Stimulated activated CD4-positive, alpha-beta T cell treated with anti-CD3 and anti-CD28 coated beads, Interleukin-15, amount 100 ng/mL, for 48 hours (primary cell): Measurements from ENCODE around the gene CCR2.
"Not testable (repeated sequence)": the region's sequence is repeated elsewhere in the genome, so short reads cannot be mapped to it uniquely, and the experiment has no call there.

Source experiments
- DNase-seq, 2 donors: peaks; one replicate each; pipeline ENCODE4 v3.0.0-alpha.2; 2020; ENCODE audit warnings: low read depth in 2 of 2

CCR2 gene

GRCh38 chr3:46353647-46354410 lies at the start of gene CCR2:
TSS of gene CCR2 (plus strand) at chr3:46354111. CDS start at chr3:46357528, 3,417 bp downstream.
- peak in 1 of 2 donors; percentile 19 for DNase-seq

- no peak for DNase-seq
Measured at GRCh38 chr3:46304739-46305138, 49.2 kb upstream of the CCR2 start.

- no peak for DNase-seq
Measured at GRCh38 chr3:46312991-46313390, 40.9 kb upstream of the CCR2 start.

- no peak for DNase-seq
Measured at GRCh38 chr3:46314517-46314916, 39.4 kb upstream of the CCR2 start.

DNA sequence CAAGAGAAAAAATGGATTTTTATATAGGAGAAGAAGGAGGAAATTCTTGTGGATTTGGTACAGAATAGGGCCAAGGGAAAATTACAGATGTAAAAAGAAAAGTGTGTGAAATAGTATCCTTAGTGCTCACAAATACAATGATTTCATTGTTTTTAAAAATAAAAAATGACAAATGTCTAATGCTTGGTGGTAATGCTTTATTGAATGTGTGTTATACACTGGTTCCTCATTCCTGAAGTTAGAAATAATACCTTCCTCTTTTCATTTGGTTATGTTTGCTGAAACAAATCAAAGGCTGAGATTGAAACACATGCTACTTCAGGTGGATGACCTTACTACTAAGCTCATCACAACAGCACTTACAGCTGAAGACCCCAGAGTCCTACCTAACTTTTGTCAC lies 37.7 kb upstream of the CCR2 start:
- DNase-seq, result no peak

GRCh38 chr3:46318207-46318927 lies 35.5 kb upstream of the CCR2 start:
- DNase-seq, result no peak

DNA sequence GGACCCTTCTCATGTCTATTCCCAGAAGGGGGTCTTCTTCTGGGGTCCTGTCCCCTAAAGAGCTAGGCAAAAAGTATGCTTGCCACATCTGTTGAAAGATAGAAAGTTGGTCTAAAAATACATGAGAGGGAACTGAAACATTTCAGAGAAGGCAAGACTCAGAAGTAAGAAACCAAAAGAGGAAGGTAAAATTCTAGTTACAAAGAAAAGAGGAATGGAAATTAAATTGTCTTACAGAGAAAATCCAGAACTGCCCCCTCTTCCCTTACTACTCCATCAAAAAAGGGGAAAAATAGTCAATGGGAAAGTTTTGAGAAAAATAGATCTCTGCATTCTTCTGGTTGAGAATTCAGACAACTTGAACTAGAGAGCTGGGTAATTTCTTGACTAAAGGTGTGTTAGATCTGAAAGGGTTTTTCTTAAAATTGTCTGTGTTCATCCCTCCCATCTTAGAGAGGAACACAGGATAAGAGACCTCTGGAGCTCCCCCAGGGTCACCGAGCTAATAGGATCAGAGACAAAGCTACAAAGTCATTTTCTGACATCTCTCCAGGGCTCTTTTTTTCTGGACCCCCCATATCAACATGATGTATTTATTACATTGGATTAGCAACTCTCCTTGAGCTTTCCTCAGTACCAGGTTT lies 32.3 kb upstream of the CCR2 start:
- DNase-seq, result no peak

GRCh38 chr3:46324036-46324435 lies 29.9 kb upstream of the CCR2 start:
- DNase-seq, result no peak

GRCh38 chr3:46325645-46326300 lies 28.1 kb upstream of the CCR2 start:
- DNase-seq, result no peak

DNA sequence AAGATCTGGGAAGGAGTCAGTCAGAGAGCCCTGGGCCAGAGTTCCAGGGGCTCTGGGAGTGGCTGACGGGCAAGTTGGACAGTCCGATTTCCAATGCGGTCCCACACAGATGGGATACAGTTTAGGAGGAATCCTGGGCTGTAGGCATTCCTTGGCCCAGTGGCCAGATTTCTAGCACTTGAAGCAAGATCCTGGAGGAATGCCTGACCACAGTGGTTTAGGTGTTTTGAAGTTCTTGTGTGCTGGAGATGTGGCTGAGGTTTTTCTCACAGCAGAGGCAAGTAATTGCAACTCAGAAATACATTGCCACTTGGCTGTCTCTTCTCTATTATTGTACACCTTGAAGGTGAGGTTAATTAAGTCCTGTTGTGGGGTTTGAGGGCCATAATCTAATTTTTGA lies 23.2 kb upstream of the CCR2 start:
- not testable (repeated sequence) for DNase-seq

DNA sequence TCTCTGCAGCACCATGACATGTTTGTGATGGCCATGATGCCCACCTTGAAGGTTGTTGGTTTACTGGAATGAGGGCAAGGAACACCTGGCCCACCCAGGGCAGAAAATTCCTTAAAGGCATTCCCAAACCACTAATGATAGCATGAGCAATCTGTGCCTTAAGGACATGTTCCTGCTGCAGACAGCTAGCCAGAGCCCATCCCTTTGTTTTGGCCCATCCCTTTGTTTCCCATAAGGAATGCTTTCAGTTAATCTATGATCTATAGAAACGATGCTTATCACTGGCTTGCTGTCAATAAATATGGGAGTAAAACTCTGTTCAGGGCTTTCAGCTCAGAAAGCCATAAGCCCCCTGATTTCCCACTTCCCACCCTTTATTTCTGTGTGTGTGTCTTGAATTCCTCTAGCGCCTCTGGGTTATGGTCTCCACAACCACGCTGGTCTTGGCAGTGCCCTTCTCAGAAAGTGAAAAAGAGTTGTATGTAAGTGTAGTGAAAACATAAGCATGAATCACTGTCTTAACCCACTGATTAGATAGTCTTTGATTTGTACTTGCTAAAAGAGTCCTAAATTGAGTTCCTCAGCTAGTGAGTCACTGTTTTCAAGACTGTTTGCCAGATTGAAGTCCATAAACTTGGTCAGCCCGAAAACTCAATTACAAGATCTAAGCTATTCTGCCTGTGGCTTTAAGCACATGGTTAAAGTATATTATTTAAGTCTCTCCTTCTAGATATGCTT lies 19.0 kb upstream of the CCR2 start:
- no peak for DNase-seq

DNA sequence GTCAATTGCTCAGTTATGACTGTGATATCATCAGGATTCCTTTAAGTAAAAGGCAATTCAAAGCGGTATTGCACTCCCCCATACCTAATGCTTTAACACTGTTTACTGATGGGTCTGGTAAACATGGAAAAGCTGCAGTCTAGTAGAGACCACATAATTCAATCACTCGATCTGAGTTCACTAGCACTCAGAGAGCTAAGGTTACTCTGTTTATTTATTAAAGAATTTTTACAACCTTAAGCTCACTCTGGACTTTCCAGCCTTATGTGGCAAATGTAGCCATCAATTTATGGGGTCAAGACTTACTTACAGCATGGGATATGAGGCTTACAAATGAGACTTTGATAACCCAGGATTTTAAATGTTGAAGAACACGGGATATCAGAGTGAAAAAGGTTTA lies 18.4 kb upstream of the CCR2 start:
- no peak for DNase-seq

GRCh38 chr3:46337911-46338310 lies 16.0 kb upstream of the CCR2 start:
- no peak for DNase-seq

DNA sequence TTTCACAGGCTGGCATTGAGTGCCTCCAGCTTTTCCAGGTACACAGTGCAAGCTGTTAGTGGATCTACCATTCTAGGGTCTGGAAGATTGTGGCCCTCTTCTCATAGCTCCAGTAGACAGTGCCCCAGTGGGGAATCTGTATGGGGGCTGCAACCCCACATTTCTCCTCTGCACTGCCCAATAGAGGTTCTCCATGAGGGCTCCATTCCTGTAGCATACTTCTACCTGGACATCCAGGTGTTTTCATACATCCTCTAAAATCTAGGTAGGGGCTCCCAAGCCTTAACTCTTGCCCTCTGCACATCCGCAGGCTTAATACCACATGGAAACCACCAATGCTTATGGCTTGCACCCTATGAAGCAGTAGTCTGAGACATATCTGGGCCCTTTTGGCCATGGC lies 15.1 kb upstream of the CCR2 start:
- DNase-seq, result no peak

DNA sequence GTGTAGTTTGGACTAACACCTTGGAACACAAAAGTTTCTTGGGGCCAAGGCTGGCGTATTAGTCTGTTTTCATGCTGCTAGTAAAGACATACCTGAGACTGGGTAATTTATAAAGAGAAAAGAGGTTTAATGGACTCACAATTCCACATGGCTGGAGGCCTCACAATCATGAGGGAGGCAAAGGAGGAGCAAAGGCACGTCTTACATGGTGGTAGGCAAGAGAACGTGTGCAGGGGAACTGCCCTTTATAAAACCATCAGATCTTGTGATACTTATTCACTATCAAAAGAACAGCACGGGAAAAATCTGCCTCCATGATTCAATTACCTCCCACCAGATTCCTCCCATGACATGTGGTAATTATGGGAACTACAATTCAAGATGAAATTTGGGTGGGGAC lies 9.4 kb upstream of the CCR2 start:
- DNase-seq, result no peak

- no peak for DNase-seq
Measured at GRCh38 chr3:46348823-46349482, 5.0 kb upstream of the CCR2 start.

DNA sequence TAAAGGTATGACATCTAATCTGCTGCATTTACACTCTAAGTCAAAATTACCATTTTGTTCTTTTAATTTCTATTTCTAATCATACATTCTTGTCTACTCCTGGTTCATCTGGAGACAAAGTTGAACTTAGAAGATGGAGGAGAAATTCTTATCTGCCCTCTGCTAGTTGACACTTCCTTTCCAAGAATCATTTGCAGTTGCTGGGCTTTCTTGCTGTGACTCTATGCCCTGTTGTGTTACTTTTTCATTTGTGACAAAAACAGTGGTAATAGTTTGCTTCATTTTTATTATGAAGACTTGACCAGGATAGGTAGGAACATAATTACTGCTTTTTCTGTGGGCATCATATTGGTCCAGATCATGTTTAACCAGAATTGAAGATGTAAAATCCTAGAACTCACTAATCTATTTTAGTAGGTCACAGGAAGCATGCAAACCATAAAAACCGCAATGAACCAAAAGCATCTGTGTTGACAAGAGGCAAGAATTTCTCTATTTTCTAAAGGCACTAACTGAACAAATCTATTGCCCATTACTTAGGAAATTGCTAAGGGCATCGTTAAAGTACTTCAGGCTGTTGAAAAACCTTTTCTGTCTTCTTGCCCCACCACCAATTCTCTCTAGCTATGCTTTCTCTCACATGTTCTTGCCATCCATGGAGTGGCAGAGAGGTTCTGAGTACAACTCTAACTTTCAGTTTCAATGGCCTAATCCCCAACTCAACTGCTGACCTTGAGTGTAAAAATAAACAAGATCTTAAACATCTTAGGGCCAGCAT lies 4.2 kb upstream of the CCR2 start:
- DNase-seq, result no peak

- DNase-seq, result no peak
Measured at GRCh38 chr3:46350262-46350565, 3.7 kb upstream of the CCR2 start.

- no peak for DNase-seq
Measured at GRCh38 chr3:46351646-46352045, 2.3 kb upstream of the CCR2 start.

GRCh38 chr3:46353090-46353489 lies 821 bp upstream of the CCR2 start:
- no peak for DNase-seq

DNA sequence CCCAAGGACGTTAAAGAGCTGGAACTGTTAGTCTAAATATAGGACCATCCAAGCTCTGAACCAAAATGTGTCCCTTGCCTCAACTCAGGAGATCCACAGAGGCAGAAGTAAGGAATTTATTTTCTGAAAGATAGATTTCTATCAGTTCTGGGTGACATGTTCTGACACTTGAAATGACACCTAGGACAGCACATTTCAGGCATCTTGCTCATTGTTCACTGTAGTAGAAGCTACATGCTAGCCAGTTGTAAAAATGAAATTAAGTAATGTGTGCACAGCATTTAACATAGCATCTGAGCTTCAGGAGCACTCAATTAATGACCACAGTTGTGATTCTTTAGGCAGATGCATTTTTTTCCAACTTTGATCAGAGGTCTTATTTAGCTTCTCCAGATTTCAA lies 567 bp downstream of the CCR2 start:
- DNase-seq, result no peak
